ENCODE measurements around the gene FANCC.

GRCh38 chr9:95305770-95306492 is 11.6 kb downstream of the FANCC start:
- TF ChIP-seq CTCF (IDR thresholded peaks at IDR 0.05) (no peak), POLR2A (IDR thresholded peaks at IDR 0.05) (no peak)

Measured in body of pancreas (tissue), 4 donors.